GM18870 (cell line): ENCODE measurements around the gene CFHR5.
"Not testable (repeated sequence)": the region's sequence is repeated elsewhere in the genome, so short reads cannot be mapped to it uniquely, and the experiment has no call there.

Source experiments
- ATAC-seq: cut with Tn5 transposase; IDR thresholded peaks from one replicate; pipeline ENCODE4 v1.9.1; 2021; ENCODE audit warnings: moderate library complexity; ENCODE audit not compliant: unreplicated experiment

CFHR5 gene

GRCh38 chr1:196977278-196977677 is at the start of gene CFHR5:
CFHR5 (plus strand) TSS chr1:196977556; CDS start chr1:196977665, 109 bp downstream.
- ATAC-seq: no peak

GRCh38 chr1:196932853-196933252 is 44.5 kb upstream of the CFHR5 start:
- ATAC-seq: not testable (repeated sequence)

GRCh38 chr1:196933531-196934189 is 43.7 kb upstream of the CFHR5 start:
- ATAC-seq: no peak

- ATAC-seq: not testable (repeated sequence)
Observed at GRCh38 chr1:196941474-196941873, 35.9 kb upstream of the CFHR5 start.

GRCh38 chr1:196943568-196943967 is 33.8 kb upstream of the CFHR5 start, which contains the start of gene CFHR2:
CFHR2 (plus strand) TSS chr1:196943738; CDS start chr1:196943881, 143 bp downstream.
- not testable (repeated sequence) for ATAC-seq

- peak; percentile 92 for ATAC-seq
Observed at GRCh38 chr1:196951711-196952394, 25.5 kb upstream of the CFHR5 start.

- ATAC-seq: no peak
Observed at GRCh38 chr1:196954778-196955177, 22.6 kb upstream of the CFHR5 start.

- ATAC-seq: no peak
Observed at GRCh38 chr1:196955926-196956325, 21.4 kb upstream of the CFHR5 start.

GRCh38 chr1:196960854-196961253 is 16.5 kb upstream of the CFHR5 start:
- peak; percentile 81 for ATAC-seq

GRCh38 chr1:196970182-196970581 is 7.2 kb upstream of the CFHR5 start:
- ATAC-seq: no peak

- no peak for ATAC-seq
Observed at GRCh38 chr1:196976278-196976677, 1.1 kb upstream of the CFHR5 start.

- ATAC-seq: no peak
Observed at GRCh38 chr1:196980859-196981258, 3.5 kb downstream of the CFHR5 start.

GRCh38 chr1:196982247-196982646 is 4.9 kb downstream of the CFHR5 start:
- not testable (repeated sequence) for ATAC-seq

- ATAC-seq: not testable (repeated sequence)
Observed at GRCh38 chr1:196991919-196992651, 14.7 kb downstream of the CFHR5 start.

- ATAC-seq: no peak
Observed at GRCh38 chr1:196993916-196994315, 16.6 kb downstream of the CFHR5 start.

- ATAC-seq: no peak
Observed at GRCh38 chr1:196997423-196997822, 20.1 kb downstream of the CFHR5 start.

GRCh38 chr1:197001828-197002227 is 24.5 kb downstream of the CFHR5 start:
- no peak for ATAC-seq

GRCh38 chr1:197003132-197003531 is 25.8 kb downstream of the CFHR5 start:
- no peak for ATAC-seq

GRCh38 chr1:197008861-197009260 is 31.5 kb downstream of the CFHR5 start:
- ATAC-seq: no peak

- no peak for ATAC-seq
Observed at GRCh38 chr1:197011614-197012013, 34.3 kb downstream of the CFHR5 start.

GRCh38 chr1:197013234-197013633 is 35.9 kb downstream of the CFHR5 start:
- ATAC-seq: no peak

GRCh38 chr1:197016751-197017150 is 39.4 kb downstream of the CFHR5 start:
- no peak for ATAC-seq
